ENCODE data around the gene C1orf105.

GRCh38 chr1:172476218-172476811 lies 55.8 kb downstream of the C1orf105 start:
- TF ChIP-seq CTCF (IDR thresholded peaks at IDR 0.05) (no peak), POLR2A (IDR thresholded peaks at IDR 0.05) (no peak)
